Fibroblast of peridontal ligament (primary cell): Measurements from ENCODE around the gene COL19A1.
"Not testable (repeated sequence)": the region's sequence is repeated elsewhere in the genome, so short reads cannot be mapped to it uniquely, and the experiment has no call there.

ENCODE experiments used
- DNase-seq: peaks from one replicate; pipeline ENCODE4 v3.0.0-alpha.2; 2010; ENCODE audit errors: extremely low read depth

COL19A1 gene

DNA sequence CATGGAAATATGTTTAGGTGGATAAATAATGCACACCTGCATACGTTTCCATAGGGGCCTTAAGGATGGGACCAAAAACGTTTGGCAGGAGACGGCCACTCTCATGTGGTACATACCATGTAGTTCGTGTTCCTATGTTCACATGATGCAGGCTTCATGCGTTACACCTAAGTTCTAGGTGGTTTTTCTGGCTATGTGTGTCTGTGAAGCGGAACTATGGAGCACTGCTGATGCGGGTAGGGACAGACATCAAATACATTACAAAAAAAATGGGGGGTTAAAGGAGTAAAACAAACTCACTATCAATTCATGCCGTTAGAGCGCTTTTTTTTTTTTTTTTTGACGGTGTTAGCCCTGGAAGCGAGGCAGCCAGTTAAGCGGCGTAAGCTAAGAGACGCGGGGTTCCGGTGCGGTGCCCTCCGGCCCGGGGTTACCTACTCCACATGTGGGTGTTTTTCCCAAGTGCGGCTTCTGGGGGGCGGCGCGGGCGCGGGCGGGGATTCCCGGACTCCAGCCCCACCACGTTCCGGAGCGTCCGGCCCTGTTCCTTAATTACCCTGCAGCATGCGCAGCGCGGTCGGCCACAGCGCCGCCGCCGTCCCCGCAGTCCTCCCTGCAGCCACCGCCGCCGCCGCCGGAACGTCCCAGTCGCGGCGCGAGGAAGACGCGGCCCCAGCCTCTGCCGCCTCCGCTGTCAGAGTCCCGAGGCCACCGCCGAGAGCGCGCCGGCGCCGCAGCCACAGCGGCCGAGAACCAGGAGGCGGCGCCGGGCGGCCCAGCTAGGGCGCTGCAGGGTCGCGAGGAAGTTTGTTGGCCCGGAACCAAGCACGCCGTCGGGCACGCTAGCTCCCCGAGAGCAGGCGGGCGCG, 648 bp downstream of the COL19A1 start:
- DNase-seq, result no peak

DNA sequence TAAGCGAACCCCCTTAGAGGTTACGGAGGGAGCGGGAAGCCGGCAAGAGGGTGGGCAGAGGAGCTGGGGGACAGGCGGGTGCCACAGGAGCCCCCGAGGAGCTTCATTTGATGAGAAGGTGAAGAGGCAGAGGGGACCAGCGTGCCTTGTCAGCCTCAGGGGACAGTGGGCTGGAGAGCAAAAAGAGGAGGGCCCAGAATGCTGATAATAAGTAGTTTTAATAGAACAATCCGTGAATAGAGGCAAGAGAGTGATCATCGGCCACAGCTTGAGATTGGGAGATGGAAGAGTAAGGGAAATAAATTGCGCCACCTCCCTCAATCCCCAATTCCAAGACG, 1.3 kb downstream of the COL19A1 start:
- DNase-seq, result no peak

DNA sequence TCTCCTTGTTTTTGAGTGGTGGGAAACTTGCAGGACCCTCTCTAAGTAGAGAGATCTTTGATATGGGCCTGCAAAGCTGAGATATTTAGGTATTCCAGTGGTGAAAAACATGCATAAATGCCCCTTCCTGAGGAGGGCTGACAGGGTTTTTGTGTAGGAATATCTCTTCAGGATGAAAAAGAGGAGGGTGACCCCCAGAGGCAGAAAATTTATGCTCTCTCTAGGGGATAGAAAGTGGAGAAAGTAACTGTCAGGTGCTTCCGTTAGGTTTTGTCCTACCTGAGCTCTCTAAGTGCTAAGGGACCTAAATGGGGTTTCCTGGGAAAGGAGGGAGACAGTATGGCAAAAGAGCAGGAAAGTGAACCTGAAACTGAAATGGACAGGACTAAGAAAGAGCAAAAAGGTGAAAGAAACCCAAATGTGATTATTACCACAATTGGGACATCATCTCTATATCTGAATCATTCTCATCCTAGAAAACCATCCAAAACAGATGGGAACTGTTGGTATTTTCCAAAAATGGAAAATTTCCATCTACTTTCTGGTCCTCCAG, 2.0 kb downstream of the COL19A1 start:
- no peak for DNase-seq

DNA sequence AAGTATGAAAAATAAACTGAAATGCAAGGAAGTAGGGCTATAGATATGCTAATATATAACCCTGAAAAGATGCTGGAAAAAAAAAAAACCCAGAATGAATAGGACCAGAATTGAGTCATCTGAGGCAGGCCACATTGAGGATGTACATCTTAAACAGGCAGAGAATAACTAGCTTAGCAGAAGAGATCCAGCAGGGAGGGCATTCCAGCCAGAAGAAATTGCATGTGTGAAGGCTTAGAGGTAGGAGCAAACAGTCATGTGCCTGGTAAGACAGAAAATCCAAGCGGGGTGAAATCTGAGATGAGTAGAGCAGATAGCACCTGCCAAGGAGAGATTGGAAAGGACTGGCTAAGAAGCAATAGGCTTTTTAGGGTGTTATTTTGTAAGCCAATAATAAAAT, 2.6 kb downstream of the COL19A1 start:
- DNase-seq, result no peak

DNA sequence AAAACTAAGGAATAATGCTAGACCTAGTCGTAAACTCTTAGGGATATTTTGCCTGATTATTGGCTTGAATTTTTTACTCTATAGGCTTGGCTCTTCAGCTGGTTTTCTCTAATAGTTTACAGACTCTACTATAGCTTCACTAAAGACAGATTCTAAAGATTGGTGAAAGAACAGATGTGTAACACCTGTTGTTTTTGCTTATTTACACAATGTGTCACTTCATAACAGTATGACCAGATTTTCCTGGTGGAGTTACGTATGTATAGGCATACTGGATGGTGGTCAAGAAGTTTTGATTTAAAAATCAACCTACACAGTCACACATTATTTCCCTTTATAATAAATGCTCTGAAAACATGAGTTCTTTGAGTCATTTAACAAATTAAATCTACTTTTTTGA, 4.8 kb downstream of the COL19A1 start:
- DNase-seq, result no peak

DNA sequence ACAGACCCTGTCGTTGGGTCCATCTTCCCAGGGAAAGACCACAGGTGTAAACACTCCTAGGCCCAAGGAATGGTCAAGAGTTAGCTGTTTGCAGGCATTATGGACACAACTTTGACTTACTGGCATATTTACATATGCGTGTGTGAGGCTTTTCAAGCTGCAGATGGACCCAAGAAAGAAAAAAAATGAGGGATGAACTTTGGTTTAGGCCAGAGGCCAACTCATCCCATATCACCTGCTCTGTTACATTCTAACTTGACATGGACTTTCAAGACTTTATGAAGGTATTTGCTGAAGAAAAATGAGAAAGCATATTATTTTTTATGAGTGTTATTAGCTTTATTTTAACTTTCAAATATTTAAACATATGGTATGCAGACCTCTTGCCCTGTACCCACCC, 6.9 kb downstream of the COL19A1 start:
- no peak for DNase-seq

DNA sequence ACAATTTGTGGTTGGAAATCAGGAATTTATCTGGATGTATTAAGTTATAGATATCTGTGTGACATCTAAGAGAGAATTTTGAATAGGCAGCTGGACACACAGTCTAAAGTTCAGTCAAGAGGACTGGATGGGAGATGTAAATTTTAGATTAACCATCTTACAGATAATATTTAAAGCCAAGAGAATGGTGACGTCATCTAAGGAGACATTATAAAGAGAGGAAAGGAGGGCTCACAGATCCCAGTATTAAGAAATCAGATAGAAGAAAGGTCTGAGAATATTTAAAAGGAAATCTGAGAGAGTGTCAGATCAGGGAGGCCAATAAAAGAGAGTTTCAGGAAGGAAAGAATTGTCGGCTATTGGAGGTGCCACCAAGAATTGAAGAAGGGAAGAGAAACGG, 9.4 kb downstream of the COL19A1 start:
- no peak for DNase-seq

DNA sequence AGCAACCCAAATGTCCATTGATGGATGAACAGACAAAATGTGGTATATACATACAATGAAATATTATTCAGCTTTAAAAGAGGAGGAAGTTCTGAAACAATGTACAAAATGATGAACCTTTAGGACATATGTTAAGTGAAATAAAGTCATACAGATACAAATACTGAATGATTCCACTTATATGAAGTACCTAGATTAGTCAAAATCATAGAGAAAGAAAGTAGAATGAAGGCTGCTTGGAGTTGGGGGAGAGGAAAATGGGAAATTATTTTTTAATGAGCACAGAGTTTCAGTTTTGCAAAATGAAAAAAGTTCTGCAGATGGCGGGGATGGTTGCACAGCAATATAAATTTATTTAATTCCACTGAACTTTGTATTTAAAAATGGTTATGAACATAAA, 12.4 kb downstream of the COL19A1 start:
- DNase-seq, result no peak

DNA sequence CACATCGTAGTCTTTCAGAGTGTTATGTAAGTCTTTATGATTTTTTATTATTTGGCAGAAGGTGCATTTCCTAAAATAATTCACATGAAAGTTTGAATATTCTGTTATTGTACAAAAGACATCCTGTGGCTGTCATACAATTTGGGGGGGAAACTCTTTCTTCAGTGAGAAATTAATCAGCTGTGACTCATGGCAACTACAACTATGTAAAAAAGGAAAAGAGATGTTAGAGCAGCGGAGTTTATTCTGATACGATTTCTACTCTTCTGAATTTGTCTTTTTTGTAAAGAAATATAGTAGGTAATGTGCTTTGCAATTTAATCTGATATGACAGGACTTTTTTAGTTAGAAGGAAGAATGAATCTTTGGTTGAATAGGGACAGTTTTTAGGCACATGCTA, 14.2 kb downstream of the COL19A1 start:
- no peak for DNase-seq

DNA sequence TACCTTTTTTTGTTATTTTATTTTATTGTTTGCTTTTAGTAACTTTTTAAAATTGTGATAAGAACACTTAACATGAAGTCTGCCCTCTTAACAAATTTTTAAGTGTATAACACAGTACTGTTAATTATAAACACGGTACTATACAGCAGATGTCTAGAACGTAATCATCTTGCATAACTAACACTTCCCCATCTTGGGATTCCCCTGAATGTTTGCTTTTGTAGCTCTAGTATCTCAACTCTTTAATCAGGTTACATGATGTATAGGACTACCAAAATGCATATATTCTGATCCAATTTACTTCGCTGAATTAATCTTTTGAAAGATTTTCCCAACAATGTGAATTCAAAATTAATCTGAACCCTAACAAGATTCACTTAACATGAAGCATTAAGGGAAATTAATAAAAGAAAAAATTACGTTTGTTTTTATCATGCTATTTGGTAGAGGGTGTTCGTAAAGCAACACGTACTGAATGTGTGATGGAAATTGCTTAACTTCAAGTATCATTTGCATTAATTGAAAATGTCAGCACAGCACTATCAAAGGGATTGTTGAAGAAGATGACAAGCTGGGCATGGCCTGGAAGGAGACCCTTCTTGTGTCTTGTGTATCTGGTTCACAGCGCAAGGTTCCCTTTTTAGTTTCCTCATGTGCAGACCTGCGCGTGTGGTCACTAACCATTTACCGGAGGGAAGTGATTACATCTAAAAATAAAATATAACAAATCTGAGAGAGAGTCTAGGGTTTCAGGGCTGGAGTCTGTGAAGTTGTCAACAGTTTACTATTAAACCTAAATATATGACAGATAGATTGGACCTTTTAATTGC, 15.2 kb downstream of the COL19A1 start:
- DNase-seq, result no peak

DNA sequence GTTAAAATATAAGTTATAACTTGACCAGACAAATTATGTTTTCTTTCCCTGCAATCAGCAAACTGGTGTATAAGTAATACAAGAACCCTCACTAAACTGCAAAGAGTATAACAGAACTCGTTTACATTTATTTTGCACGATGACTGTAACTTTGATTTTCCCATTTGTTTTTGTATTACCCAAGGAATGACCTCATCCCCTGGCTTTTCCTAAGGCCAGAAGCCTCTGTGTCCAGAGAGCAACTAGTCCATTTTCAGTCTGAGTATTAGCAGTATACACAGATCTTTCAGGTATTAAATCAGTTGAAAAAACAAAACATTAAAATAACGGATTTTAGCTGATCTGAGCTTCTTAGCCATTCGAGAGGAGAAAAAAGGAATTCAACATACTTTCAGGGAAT, 17.2 kb downstream of the COL19A1 start:
- peak; percentile 49 for DNase-seq

DNA sequence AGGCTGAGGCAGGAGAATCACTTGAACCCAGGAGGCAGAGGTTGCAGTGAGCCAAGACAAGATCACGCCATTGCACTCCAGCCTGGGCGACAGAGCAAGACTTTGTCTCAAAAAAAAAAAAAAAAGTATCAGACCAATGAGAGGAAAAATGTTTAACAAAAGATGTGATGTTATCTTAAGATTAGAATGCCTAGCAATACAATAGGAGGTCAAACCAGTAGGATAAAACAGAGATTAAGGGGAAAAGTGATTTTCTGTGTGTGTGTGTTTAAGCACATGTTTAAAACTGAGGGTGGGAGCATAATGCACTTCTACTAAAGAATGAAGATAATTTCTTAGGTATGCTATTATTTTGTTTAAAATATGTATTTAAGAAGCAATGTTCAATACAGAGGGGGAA, 17.9 kb downstream of the COL19A1 start:
- no peak for DNase-seq

DNA sequence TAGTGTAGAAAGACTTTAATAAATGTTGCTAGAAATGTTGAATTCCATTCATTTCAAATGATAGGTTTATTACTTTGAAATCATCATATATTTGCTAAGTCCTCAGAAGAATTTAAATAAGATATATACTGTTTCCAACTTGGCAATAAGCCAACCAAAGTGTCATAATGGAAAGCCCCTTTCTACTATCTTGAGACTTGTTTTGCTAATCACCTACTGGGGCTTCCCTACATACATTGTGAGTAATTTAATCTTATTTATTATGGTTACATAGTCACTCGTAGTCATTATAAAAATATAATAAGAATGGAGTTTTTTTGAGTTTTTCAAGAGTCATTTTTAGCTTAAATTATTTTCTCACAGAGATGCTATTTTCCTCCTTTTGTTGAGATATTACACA, 20.7 kb downstream of the COL19A1 start:
- no peak for DNase-seq

DNA sequence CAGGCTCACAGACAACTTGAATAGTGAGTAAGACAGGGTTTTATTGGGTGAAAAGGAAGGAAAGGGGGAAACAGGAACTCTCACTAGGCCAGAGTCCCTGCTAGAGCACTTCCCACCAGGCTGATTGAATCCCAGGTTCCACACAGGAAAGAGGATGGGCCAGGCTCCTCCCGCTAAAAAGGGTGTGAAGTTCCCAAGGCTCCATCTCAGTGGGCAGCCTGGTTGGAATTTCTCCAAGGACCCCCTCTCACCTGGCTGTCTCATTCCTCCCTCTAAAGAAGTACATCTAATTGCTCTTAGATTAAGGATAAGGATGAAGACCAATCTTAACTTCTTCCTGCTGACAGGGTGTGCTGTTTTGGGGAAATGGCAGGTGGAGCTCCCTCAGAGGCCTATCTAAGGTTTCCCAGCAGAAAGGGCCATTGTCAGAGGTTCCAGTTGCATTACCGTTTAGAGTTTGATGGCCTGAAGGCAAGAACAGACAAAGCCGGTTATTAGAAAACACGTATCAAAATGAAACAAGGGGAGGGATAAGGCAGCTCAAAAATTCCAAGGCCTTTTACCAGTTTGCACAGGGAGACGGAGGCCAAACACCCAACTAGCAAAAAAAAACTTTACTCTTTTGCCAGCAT, 21.5 kb downstream of the COL19A1 start:
- DNase-seq, result no peak

DNA sequence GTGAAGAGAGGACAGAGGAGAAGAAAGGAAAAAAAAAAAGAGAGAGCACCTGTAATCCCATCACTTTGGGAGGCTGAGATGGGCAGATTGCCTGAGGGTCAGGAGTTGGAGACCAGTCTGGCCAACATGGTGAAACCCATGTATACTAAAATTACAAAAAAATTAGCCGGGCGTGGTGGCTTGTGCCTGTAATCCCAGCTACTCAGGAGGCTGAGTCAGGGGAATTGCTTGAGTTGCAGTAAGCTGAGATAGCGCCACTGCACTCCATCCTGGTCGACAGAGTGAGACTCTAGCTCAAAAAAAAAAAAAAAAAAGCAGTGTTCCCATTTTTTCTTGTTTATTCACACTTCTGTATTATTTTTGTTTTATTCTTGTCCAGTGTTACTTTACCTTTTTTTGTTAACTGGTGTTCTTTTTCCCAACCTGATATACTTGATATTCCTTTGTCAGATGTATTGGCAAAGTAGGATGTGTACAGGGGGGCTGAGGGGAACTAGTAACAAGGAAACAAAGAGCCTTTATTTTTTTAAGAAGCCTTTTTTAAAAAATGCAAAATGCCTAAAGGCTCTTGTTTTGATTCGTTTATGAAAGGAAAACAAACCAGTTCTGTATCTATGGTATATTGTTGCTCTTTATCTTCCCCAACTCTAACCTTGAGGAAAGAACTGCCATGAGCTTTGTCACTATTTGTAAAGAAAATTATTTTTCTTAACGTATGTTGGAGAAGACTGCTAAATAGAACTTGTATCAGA, 22.3 kb downstream of the COL19A1 start:
- DNase-seq, result no peak

DNA sequence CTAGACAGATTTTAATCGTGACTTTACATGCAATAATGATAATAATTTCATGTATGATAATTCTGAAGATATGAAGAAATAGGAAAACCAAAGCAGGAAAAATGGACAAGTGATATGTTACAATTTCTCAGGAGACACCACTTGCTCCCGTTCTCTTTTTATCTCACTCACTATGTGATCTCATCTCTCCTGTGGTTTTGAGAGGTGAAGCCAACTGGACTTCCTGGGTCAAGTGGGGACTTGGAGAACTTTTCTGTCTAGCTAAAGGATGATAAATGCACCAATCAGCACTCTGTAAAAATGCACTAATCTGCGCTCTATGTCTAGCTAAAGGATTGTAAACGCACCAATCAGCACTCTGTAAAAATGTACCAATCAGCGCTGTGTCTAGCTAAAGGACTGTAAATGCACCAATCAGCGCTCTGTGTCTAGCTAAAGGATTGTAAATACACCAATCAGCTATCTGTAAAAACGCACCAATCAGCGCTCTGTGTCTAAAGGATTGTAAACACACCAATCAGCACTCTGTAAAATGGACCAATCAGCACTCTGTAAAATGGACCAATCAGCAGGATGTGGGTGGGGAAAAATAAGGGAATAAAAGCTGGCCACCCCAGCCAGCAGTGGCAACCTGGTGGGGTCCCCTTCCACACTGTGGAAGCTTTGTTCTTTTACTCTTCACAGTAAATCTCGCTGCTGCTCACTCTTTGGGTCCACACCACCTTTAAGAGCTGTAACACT, 23.0 kb downstream of the COL19A1 start:
- DNase-seq, result not testable (repeated sequence)

DNA sequence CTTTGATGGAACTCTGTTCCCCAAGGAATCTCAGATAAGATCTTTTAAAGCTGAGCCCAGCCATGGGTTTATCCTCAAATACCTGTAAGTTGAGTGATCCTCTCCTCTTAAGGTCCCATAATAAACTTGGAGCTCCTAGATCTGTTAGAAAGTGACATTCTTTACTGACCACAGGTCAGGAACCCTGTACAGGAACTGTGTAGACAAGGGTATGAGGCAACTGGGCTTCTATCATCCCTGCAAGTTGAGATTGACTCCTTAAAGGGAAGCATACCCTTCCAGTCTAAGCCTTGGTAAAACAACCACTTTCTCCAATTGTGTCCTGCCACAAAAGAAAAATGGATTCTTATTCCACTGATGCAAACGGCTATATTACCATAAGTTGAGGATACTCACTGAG, 26.2 kb downstream of the COL19A1 start:
- not testable (repeated sequence) for DNase-seq

DNA sequence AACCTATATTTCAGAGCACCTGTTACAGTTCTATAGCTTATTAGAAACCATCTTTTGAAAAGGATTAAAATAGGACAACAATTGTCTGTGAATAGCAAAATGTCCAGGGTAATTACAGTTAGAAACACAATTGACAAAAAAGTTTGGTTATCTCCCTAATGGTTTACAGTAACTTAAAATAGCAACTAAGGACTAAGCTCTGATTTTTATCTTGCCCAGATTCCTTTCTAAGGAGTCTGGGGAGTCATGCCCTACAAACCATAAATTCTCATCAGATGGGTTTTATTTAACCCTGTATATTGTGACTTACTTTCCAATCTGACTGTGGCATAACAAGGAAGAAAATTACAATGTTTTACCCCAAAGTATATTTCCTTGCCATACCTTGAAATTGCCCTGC, 26.9 kb downstream of the COL19A1 start:
- DNase-seq, result not testable (repeated sequence)

DNA sequence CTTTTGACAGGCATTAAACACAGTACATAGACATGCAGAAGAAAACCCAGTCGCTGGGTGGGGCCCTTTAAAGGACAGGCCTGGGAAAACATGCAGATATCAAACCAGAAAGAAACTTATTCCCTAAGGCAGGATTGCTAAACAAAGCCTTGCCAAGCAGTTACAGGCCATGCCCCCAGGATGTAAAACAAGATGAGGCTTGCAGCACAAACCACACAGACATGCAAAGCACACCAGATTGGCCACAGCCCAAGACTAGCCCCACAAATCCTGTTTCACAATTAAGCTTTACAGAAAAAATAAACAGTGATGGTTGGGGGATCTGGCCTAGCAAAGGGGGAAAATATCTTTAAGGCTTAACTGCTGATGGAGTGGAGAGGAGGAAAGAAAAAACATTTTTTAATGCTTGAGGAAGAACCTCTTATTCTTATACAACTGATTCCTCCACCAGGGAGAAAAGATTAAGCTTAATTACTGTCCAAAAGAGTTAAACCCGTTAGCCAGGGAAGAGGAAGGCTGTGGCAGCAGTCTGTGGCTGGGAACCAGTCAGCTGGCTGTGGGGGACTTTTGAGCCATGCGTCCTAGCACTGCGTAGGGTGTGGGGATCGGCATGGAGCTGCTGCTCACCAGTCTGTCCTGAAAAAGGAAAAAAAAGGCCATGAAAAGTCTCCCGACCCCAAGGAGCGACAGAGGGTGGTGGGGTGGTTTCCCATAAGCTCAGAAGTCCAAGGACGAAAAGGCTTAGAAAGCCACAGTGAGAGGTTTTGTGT, 28.4 kb downstream of the COL19A1 start:
- DNase-seq, result peak; percentile 94

DNA sequence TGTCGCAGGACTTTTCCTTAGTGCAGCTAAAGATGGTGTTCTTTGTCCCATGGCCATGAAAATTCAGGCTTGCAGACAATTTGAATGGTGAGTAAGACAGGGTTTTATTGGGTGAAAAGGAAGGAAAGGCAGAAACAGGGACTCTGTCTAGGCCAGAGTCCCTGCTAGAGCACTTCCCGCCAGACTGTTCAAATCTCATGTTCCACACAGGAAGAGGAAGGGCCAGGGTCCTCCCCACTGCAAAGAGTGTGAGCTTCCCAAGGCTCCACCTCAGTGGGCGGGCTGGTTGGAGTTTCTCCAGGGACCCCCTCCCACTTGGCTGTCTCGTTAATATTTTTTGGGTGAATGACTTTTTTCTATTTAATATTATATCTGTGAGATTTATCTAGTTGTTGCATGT, 29.0 kb downstream of the COL19A1 start:
- no peak for DNase-seq
